ENCODE measurements around the gene FOXF2.
A peak's percentile ranks its signal among the peaks of the same experiment; 100 is the strongest.

Gene FOXF2

GRCh38 chr6:1389369-1390132 lies at the start of gene FOXF2:
TSS of gene FOXF2 (plus strand) at chr6:1389576. CDS start at chr6:1389948, 372 bp downstream.
- no peak for TF ChIP-seq CTCF (IDR thresholded peaks at IDR 0.05)
- no peak for DNase-seq (ENCODE audit: low spot score)
- Histone ChIP-seq H3K27ac (no peak within 1 kb of the TSS), H3K4me3 (peak within 1 kb of the TSS; percentile 74)

- no peak overlapping the region for H3K4me3 ChIP-seq
- no peak for TF ChIP-seq CTCF (IDR thresholded peaks at IDR 0.05)
- DNase-seq (ENCODE audit: low spot score): no peak
- H3K27ac ChIP-seq: no peak overlapping the region
Observed at GRCh38 chr6:1346101-1346500, 43.3 kb upstream of the FOXF2 start.

- DNase-seq (ENCODE audit: low spot score): no peak
- no peak overlapping the region for H3K27ac ChIP-seq
- no peak overlapping the region for H3K4me3 ChIP-seq
- no peak for TF ChIP-seq CTCF (IDR thresholded peaks at IDR 0.05)
Observed at GRCh38 chr6:1346558-1347091, 42.8 kb upstream of the FOXF2 start.

GRCh38 chr6:1347161-1347560 lies 42.2 kb upstream of the FOXF2 start:
- Histone ChIP-seq H3K27ac (no peak overlapping the region), H3K4me3 (no peak overlapping the region)
- no peak for DNase-seq (ENCODE audit: low spot score)
- no peak for TF ChIP-seq CTCF (IDR thresholded peaks at IDR 0.05)

GRCh38 chr6:1348675-1349074 lies 40.7 kb upstream of the FOXF2 start:
- DNase-seq (ENCODE audit: low spot score): no peak
- H3K27ac ChIP-seq: no peak overlapping the region
- TF ChIP-seq CTCF (IDR thresholded peaks at IDR 0.05): no peak
- H3K4me3 ChIP-seq: no peak overlapping the region

GRCh38 chr6:1349655-1350054 lies 39.7 kb upstream of the FOXF2 start:
- Histone ChIP-seq H3K4me3 (no peak overlapping the region), H3K27ac (no peak overlapping the region)
- no peak for TF ChIP-seq CTCF (IDR thresholded peaks at IDR 0.05)
- no peak for DNase-seq (ENCODE audit: low spot score)

All from coronary artery (tissue), 2 donors.